ENCODE data around the gene FOXD4L5.
"Not testable (repeated sequence)": the region's sequence is repeated elsewhere in the genome, so short reads cannot be mapped to it uniquely, and the experiment has no call there.

The FOXD4L5 gene

DNA sequence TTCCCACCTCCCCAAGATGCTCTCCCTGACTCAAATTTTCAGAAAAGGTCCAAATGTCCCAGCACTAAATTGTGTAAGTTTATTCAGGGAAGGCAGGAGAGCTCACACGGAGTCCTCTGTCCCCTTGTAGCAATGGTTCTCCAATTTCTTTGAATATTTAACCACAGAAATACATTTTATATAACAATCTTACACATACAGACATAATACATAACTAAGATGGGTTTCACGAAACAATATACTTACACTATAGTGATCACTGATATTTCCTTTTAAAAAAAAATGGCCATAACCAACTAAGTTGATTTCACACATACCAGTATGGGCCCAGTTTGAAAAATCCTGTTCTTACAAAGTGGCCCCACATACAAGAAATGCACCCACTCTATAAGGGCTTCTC lies at the start of gene FOXD4L5:
FOXD4L5 (minus strand) TSS at position 101 of the 400 bp plus-strand sequence. CDS start 832 bp downstream, outside the sequence.
- FAIRE-seq; DNase-seq (ENCODE audit: extremely low spot score, insufficient read length, low read depth): not testable (repeated sequence)

DNA sequence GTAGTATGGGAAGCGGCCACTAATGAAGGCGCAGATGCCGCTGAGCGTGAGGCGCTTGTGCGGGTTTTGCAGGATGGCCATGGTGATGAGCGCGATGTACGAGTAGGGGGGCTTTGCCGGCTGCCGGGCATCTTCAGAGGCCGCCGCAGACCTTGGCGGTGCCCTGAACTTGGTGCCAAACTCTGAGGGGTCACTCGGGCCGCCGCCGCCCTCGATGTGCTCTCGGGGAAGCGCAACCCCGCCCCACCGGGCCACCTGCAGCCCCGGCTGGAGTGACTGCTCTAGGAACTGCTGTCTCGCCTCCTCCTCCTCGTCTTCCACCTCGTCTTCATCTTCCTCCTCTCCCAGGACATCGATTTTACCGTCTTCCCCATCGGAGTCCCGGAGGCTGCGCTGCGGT lies 1.1 kb downstream of the FOXD4L5 start:
- DNase-seq (ENCODE audit: extremely low spot score, insufficient read length, low read depth); FAIRE-seq: not testable (repeated sequence)

GRCh38 chr9:65282976-65283375 lies 2.0 kb downstream of the FOXD4L5 start:
- not testable (repeated sequence) for DNase-seq (ENCODE audit: extremely low spot score, insufficient read length, low read depth); FAIRE-seq

Data from GM18507 (cell line).